MM.1S (cell line): Measurements from ENCODE around the gene NCEH1.
"Not testable (repeated sequence)": the region's sequence is repeated elsewhere in the genome, so short reads cannot be mapped to it uniquely, and the experiment has no call there.

Experiments used
- DNase-seq: peaks from one replicate; pipeline ENCODE4 v3.0.0-alpha.2; 2015
- H2AFZ ChIP-seq: fragments of 300-600 bp; sonication (generic); 2 replicates; pipeline ENCODE4 v1.6.0; 2016; ENCODE audit warnings: antibody characterized with exemption, low read length
- H3F3A ChIP-seq: fragments of 300-600 bp; sonication (generic); 2 replicates; pipeline ENCODE4 v1.6.1; 2016; ENCODE audit warnings: mild to moderate bottlenecking, antibody characterized with exemption, low read length, moderate library complexity, mixed read lengths; ENCODE audit not compliant: insufficient read depth
- H3K27ac ChIP-seq: fragments of 300-600 bp; sonication (generic); 2 replicates; pipeline ENCODE4 v1.5.1; 2016; ENCODE audit warnings: mild to moderate bottlenecking, low read length
- H3K27me3 ChIP-seq: fragments of 300-600 bp; sonication (generic); replicated peaks from 2 replicates; pipeline ENCODE4 v1.6.0; 2016; ENCODE audit warnings: low read length; ENCODE audit not compliant: insufficient read depth
- H3K36me3 ChIP-seq: fragments of 300-600 bp; sonication (generic); replicated peaks from 2 replicates; pipeline ENCODE4 v1.6.1; 2016; ENCODE audit warnings: mild to moderate bottlenecking, low read length, mixed read lengths; ENCODE audit not compliant: insufficient read depth
- H3K4me1 ChIP-seq: fragments of 300-600 bp; sonication (generic); 2 replicates; pipeline ENCODE4 v1.6.1; 2016; ENCODE audit warnings: low read length, mixed read lengths
- H3K4me2 ChIP-seq: fragments of 300-600 bp; sonication (generic); 2 replicates; pipeline ENCODE4 v1.6.0; 2016; ENCODE audit warnings: low read depth, low read length
- H3K4me3 ChIP-seq: fragments of 300-600 bp; sonication (generic); 2 replicates; pipeline ENCODE4 v1.5.1; 2016; ENCODE audit warnings: low read length, mixed read lengths
- H3K79me2 ChIP-seq: fragments of 300-600 bp; sonication (generic); 2 replicates; pipeline ENCODE4 v1.6.1; 2016; ENCODE audit warnings: mixed run types, low read length, mixed read lengths
- H3K9ac ChIP-seq: fragments of 300-600 bp; sonication (generic); 2 replicates; pipeline ENCODE4 v1.6.1; 2016; ENCODE audit warnings: low read length, mixed read lengths
- H3K9me2 ChIP-seq: fragments of 300-600 bp; sonication (generic); replicated peaks from 2 replicates; pipeline ENCODE4 v1.6.1; 2016; ENCODE audit warnings: mild to moderate bottlenecking, low read length, mixed read lengths; ENCODE audit not compliant: insufficient read depth
- H3K9me3 ChIP-seq: fragments of 300-600 bp; sonication (generic); replicated peaks from 2 replicates; pipeline ENCODE4 v1.6.1; 2016; ENCODE audit warnings: mild to moderate bottlenecking, low read length, mixed read lengths; ENCODE audit not compliant: insufficient read depth
- H4K20me1 ChIP-seq: fragments of 300-600 bp; sonication (generic); 2 replicates; pipeline ENCODE4 v1.6.1; 2016; ENCODE audit warnings: mild to moderate bottlenecking, low read length, moderate library complexity, mixed read lengths; ENCODE audit not compliant: insufficient read depth
- CTCF ChIP-seq: fragments of 300-600 bp; sonication (generic); IDR thresholded peaks from 2 replicates; pipeline ENCODE4 v1.5.1; 2016; ENCODE audit warnings: antibody characterized with exemption, low read length, mixed read lengths
- EZH2 ChIP-seq: fragments of 300-600 bp; sonication (generic); optimal IDR thresholded peaks from 2 replicates; pipeline ENCODE3; 2017; ENCODE audit warnings: low read depth, mild to moderate bottlenecking, antibody characterized with exemption, low read length, mixed read lengths
- EZH2phosphoT487 ChIP-seq: fragments of 300-600 bp; sonication (generic); IDR thresholded peaks from 2 replicates; pipeline ENCODE4 v1.6.1; 2018; ENCODE audit warnings: antibody characterized with exemption, low read length

NCEH1 gene, protein sequence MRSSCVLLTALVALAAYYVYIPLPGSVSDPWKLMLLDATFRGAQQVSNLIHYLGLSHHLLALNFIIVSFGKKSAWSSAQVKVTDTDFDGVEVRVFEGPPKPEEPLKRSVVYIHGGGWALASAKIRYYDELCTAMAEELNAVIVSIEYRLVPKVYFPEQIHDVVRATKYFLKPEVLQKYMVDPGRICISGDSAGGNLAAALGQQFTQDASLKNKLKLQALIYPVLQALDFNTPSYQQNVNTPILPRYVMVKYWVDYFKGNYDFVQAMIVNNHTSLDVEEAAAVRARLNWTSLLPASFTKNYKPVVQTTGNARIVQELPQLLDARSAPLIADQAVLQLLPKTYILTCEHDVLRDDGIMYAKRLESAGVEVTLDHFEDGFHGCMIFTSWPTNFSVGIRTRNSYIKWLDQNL

DNA sequence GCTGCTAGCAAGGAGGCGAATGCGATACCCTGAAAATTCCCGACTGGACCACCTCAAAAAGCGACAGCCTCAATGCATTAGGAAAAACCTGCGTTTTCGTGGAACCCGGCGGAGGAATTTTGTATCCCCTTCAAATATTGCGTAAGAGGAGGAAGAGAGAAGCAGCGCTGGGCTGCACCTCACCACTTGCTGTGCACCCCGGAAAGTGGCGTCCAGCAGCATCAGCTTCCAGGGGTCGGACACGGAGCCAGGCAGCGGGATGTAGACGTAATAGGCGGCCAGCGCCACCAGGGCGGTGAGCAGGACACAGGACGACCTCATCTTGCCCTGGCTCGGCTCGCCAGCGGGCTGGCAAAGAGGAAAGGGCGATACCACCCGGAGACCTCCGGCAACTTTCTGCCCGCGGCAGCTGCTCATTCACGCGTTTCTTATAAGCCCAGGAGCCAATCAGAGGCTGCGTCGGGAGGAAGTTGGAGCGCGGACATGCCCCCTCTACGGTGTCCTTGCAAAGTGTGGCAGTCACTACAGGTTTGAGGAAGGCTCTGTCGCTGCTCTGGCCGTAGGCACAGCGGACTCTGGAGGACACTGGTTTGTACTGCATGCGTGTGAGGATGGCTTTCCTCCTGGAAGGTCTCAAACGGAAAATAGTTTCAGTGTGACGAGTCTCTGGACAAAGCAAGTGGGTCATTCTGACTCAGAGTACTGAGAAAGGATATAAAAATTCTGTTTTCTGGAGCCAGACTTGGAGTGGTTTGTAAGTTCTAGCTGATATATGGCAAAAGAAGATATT is at the start of gene NCEH1:
Gene NCEH1 (minus strand): TSS at position 404 of the 790 bp plus-strand sequence. CDS start 83 bp downstream, at position 321.
- peaks cover 7% of the 10 kb centered on the region for H3K4me1 ChIP-seq
- no peaks in the 10 kb centered on the region for H3K9me3 ChIP-seq
- peak within 1 kb of the TSS; percentile 94 for H2AFZ ChIP-seq
- H3K9me2 ChIP-seq = no peaks in the 10 kb centered on the region
- H3K4me3 ChIP-seq = peak within 1 kb of the TSS; percentile 84
- H3K36me3 ChIP-seq = no peaks in the 10 kb centered on the region
- peak within 1 kb of the TSS; percentile 97 for H3K4me2 ChIP-seq
- H3K27me3 ChIP-seq = no peaks in the 10 kb centered on the region
- peak within 1 kb of the TSS; percentile 63 for H3K9ac ChIP-seq
- H3K79me2 ChIP-seq = no peaks in the 10 kb centered on the region
- peaks cover 8% of the 10 kb centered on the region for H3F3A ChIP-seq
- peak; percentile 99 for DNase-seq
- TF ChIP-seq EZH2 = no peak
- TF ChIP-seq EZH2phosphoT487 = no peak
- TF ChIP-seq CTCF = peak; percentile 96
- no peaks in the 10 kb centered on the region for H4K20me1 ChIP-seq
- peak within 1 kb of the TSS; percentile 33; the same call in 1 of the 2 replicates for H3K27ac ChIP-seq

- H2AFZ ChIP-seq, H3K27me3 ChIP-seq, H3K9me2 ChIP-seq, H3F3A ChIP-seq, H3K9me3 ChIP-seq, H3K27ac ChIP-seq, DNase-seq, H4K20me1 ChIP-seq, H3K4me3 ChIP-seq, H3K9ac ChIP-seq, H3K4me2 ChIP-seq, H3K79me2 ChIP-seq, H3K4me1 ChIP-seq: not testable (repeated sequence)
- peaks cover 21% of the 10 kb centered on the region; the same call in 1 of the 2 replicates for H3K36me3 ChIP-seq
Observed at GRCh38 chr3:172760416-172760815, 49.5 kb upstream of the NCEH1 start.

DNA sequence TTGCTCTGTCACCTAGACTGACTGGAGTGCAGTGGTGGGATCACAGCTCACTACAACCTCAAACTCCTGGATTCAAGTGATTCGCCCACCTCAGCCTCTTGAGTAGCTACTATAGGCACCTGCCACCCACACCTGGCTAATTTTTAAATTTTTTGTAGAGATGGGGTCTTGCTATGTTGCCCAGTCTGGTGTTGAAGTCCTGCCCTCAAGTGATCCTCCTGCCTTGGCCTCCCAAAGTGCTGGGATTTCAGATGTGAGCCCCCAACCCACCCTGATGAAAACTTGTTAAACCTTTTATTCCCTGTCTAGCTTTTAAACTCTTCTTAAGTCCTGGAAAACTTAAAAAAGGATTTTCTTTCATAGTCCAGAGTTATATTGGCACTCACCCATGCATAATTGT is 42.3 kb upstream of the NCEH1 start:
- Histone ChIP-seq H3K9ac (no peak overlapping the region), H3K9me2 (no peaks in the 10 kb centered on the region), H2AFZ (no peak overlapping the region), H3K4me3 (no peak overlapping the region), H3K4me1 (peaks cover 9% of the 10 kb centered on the region; the same call in 1 of the 2 replicates), H3K4me2 (no peak overlapping the region), H3K27me3 (peaks cover 7% of the 10 kb centered on the region; the same call in 1 of the 2 replicates), H3K36me3 (peaks cover 11% of the 10 kb centered on the region; the same call in 1 of the 2 replicates), H3F3A (no peaks in the 10 kb centered on the region), H4K20me1 (no peaks in the 10 kb centered on the region), H3K27ac (no peak overlapping the region), H3K79me2 (peaks cover 44% of the 10 kb centered on the region), H3K9me3 (no peaks in the 10 kb centered on the region)
- DNase-seq = no peak
- TF ChIP-seq CTCF = no peak
- TF ChIP-seq EZH2phosphoT487 = no peak
- no peak for TF ChIP-seq EZH2
